HepG2 (cell line): ENCODE results near the gene KIF2C. TPM values are rescaled to one million over a fixed set of nuclear protein-coding genes. Genes with fewer than 3 reads are reported as not detected.

Experiments used
- ATAC-seq: fragments of 200-7000 bp; cut with Tn5 transposase; 3 replicates; pipeline ENCODE4 v1.9.1; 2020; ENCODE audit warnings: mild to moderate bottlenecking, moderate library complexity
- BruUV-seq: library from RNA; stranded (reverse); fragments of 400-500 nt; replicated peaks from 2 replicates; lab custom pipeline; 2021; lab: Mats Ljungman, UMichigan
- CTCF ChIA-PET: fragments of 300-600 bp; formaldehyde crosslinking; extraction: SDS; loops from one replicate; lab custom pipeline; 2021; ENCODE audit warnings: low total read pairs, inconsistent platforms, low intra/inter-chr PET ratio; lab: Yijun Ruan, JAX
- POLR2A ChIA-PET: fragments of 350-600 bp; sonication (Branson Sonifier 250); formaldehyde crosslinking; loops from one replicate; lab custom pipeline; 2020; ENCODE audit warnings: antibody characterized with exemption, inconsistent platforms; lab: Yijun Ruan, JAX
- DNase-seq: peaks from one replicate; pipeline ENCODE4 v3.0.0-alpha.2; 2015; ENCODE audit warnings: low spot score
- FAIRE-seq: peaks from 3 replicates; lab custom pipeline; 2011; peaks lifted over from hg19 to GRCh38; lab: Jason Lieb, UNC
- H2AFZ ChIP-seq: one replicate; pipeline ENCODE4 v1.6.1; 2011; ENCODE audit warnings: low read length, inconsistent platforms
- H3K27ac ChIP-seq: fragments of 300-600 bp; 3 replicates; pipeline ENCODE4 v1.8.0; 2011; ENCODE audit warnings: mixed run types, mild to moderate bottlenecking, mixed read lengths, low read length, inconsistent platforms; ENCODE audit not compliant: insufficient read depth; ENCODE audit errors: extremely low read length
- H3K27me3 ChIP-seq, 2 experiments: fragments of 200-600 bp in 1 of 2; 2 replicates in 1 of 2; 3 replicates in 1 of 2; pipeline versions ENCODE4 v1.6.0 to v1.8.0; 2011; ENCODE audit warnings: low read length in 2 of 2, mild to moderate bottlenecking in 2 of 2, moderate library complexity in 2 of 2, inconsistent platforms in 1 of 2; ENCODE audit not compliant: insufficient read depth in 2 of 2, control insufficient read depth in 1 of 2
- H3K36me3 ChIP-seq, 2 experiments: fragments of 200-600 bp in 1 of 2; replicated peaks in 1 of 2; 2 replicates in 1 of 2; 3 replicates in 1 of 2; pipeline versions ENCODE4 v1.5.1 to v1.8.0; 2011; ENCODE audit warnings: low read length in 2 of 2, inconsistent platforms in 1 of 2; ENCODE audit not compliant: insufficient read depth in 2 of 2, control insufficient read depth in 1 of 2
- H3K4me1 ChIP-seq: 2 replicates; pipeline ENCODE4 v1.5.1; 2012; ENCODE audit warnings: low read length, inconsistent platforms; ENCODE audit not compliant: insufficient read depth
- H3K4me2 ChIP-seq: 2 replicates; pipeline ENCODE4 v1.6.0; 2011; ENCODE audit warnings: low read depth, low read length, inconsistent platforms
- H3K4me3 ChIP-seq, 3 experiments: fragments of 200-600 bp in 1 of 3; sonication (generic), shearing (Covaris generic) in 1 of 3; replicated peaks in 1 of 3; 2 replicates each; pipeline ENCODE4 v1.5.1; 2011 to 2016; ENCODE audit warnings: low read length in 3 of 3, inconsistent platforms in 2 of 3, low read depth in 2 of 3, mild to moderate bottlenecking in 2 of 3, control low read depth in 1 of 3, mixed read lengths in 1 of 3; ENCODE audit not compliant: insufficient read depth in 1 of 3
- H3K79me2 ChIP-seq: one replicate; pipeline ENCODE4 v1.6.1; 2011; ENCODE audit warnings: low read length, inconsistent platforms; ENCODE audit not compliant: insufficient read depth
- H3K9ac ChIP-seq: 2 replicates; pipeline ENCODE4 v1.6.0; 2011; ENCODE audit warnings: mild to moderate bottlenecking, low read depth, low read length, inconsistent platforms; ENCODE audit not compliant: insufficient read depth
- H3K9me3 ChIP-seq: 2 replicates; pipeline ENCODE4 v1.5.1; 2012; ENCODE audit warnings: mild to moderate bottlenecking, low read length
- H4K20me1 ChIP-seq: 2 replicates; pipeline ENCODE4 v1.6.0; 2011; ENCODE audit warnings: inconsistent platforms, mild to moderate bottlenecking, low read length, moderate library complexity; ENCODE audit not compliant: insufficient read depth
- BCLAF1 ChIP-seq: fragments of 450-650 bp; IDR thresholded peaks from 2 replicates; pipeline ENCODE4 v1.6.1; 2017; ENCODE audit warnings: mild to moderate bottlenecking
- EEA1 ChIP-seq: sonication (generic); formaldehyde crosslinking; IDR thresholded peaks from 2 replicates; pipeline ENCODE4 v1.5.1; 2020; ENCODE audit warnings: mild to moderate bottlenecking, missing genetic modification reagents, borderline replicate concordance
- EED ChIP-seq: sonication (generic); formaldehyde crosslinking; IDR thresholded peaks from 2 replicates; pipeline ENCODE4 v1.5.0; 2020; ENCODE audit warnings: mild to moderate bottlenecking, missing genetic modification reagents
- ELF3 ChIP-seq: IDR thresholded peaks from 2 replicates; pipeline ENCODE4 v1.6.1; 2016; ENCODE audit warnings: missing genetic modification reagents, missing compliant biosample characterization
- FOSL1 ChIP-seq: sonication (generic); formaldehyde crosslinking; IDR thresholded peaks from 2 replicates; pipeline ENCODE4 v1.9.0; 2021; ENCODE audit warnings: missing genetic modification reagents, borderline replicate concordance
- FOXP1 ChIP-seq, 2 experiments: fragments of 450-650 bp in 1 of 2; IDR thresholded peaks; 2 replicates each; pipeline ENCODE4 v1.6.1; 2017 to 2018; ENCODE audit warnings: antibody characterized with exemption in 1 of 2
- MZF1 ChIP-seq: sonication (generic); formaldehyde crosslinking; IDR thresholded peaks from 2 replicates; pipeline ENCODE4 v1.8.1; 2023; ENCODE audit warnings: mild to moderate bottlenecking, missing genetic modification reagents, borderline replicate concordance
- NR2F1 ChIP-seq, 2 experiments: fragments of 450-650 bp in 1 of 2; formaldehyde crosslinking in 1 of 2; IDR thresholded peaks; 2 replicates each; pipeline versions ENCODE4 v1.5.0 to v1.6.1; 2016 to 2020; ENCODE audit warnings: mild to moderate bottlenecking in 1 of 2, missing compliant biosample characterization in 1 of 2, missing genetic modification reagents in 1 of 2, moderate library complexity in 1 of 2
- PPARG ChIP-seq: conservative IDR thresholded peaks from 2 replicates; pipeline ENCODE4 v1.6.1; 2016; ENCODE audit warnings: missing biosample characterization, missing genetic modification reagents
- SMAD9 ChIP-seq: sonication (generic); formaldehyde crosslinking; IDR thresholded peaks from 2 replicates; pipeline ENCODE4 v1.5.1; 2020; ENCODE audit warnings: mild to moderate bottlenecking, missing genetic modification reagents
- SOX13 ChIP-seq, 3 experiments: fragments of 450-650 bp in 1 of 3; sonication (generic) in 1 of 3; formaldehyde crosslinking in 1 of 3; IDR thresholded peaks in 2 of 3; conservative IDR thresholded peaks in 1 of 3; 2 replicates each; pipeline versions ENCODE4 v1.5.0 to v1.6.1; 2016 to 2020; ENCODE audit warnings: antibody characterized with exemption in 1 of 3, mild to moderate bottlenecking in 1 of 3, missing compliant biosample characterization in 1 of 3, missing genetic modification reagents in 1 of 3, moderate library complexity in 1 of 3
- ZFP36L1 ChIP-seq: sonication (generic); formaldehyde crosslinking; IDR thresholded peaks from 2 replicates; pipeline ENCODE4 v1.8.0; 2022; ENCODE audit warnings: mild to moderate bottlenecking, missing genetic modification reagents, moderate library complexity
- ZHX1 ChIP-seq: sonication (generic); formaldehyde crosslinking; IDR thresholded peaks from 2 replicates; pipeline ENCODE4 v1.8.1; 2022; ENCODE audit warnings: low read depth, mild to moderate bottlenecking, missing genetic modification reagents
- ZKSCAN5 ChIP-seq: sonication (generic); formaldehyde crosslinking; IDR thresholded peaks from 2 replicates; pipeline ENCODE4 v1.5.1; 2020; ENCODE audit warnings: mild to moderate bottlenecking, missing genetic modification reagents
- ZNF296 ChIP-seq: sonication (generic); formaldehyde crosslinking; conservative IDR thresholded peaks from 2 replicates; pipeline ENCODE4 v1.5.0; 2020; ENCODE audit warnings: mild to moderate bottlenecking, missing genetic modification reagents
- ZNF572 ChIP-seq: sonication (generic); formaldehyde crosslinking; IDR thresholded peaks from 2 replicates; pipeline ENCODE4 v1.5.1; 2020; ENCODE audit warnings: mild to moderate bottlenecking, missing genetic modification reagents
- ZNF768 ChIP-seq: sonication (generic); formaldehyde crosslinking; IDR thresholded peaks from 2 replicates; pipeline ENCODE4 v1.4.0; 2020; ENCODE audit warnings: missing genetic modification reagents
- WGBS: methylation state at CpG from one replicate; pipeline ENCODE4 v1.1.6; 2017; ENCODE audit warnings: low lambda C conversion rate; 5-methylcytosine and 5-hydroxymethylcytosine counted together
- in situ Hi-C: cut with HindIII; loops from 2 replicates; pipeline ENCODE4 v1.10.0; 2017; ENCODE audit warnings: low pct_unique_long_range_greater_than_20kb; ENCODE audit not compliant: extremely low pct_ligation_motif_present
- intact Hi-C: fragments of 100-400 bp; cut with micrococcal nuclease; formaldehyde crosslinking; loops from one replicate; pipeline ENCODE4 v1.10.0; 2022; ENCODE audit not compliant: unreplicated experiment
- polyA plus RNA-seq, 8 experiments: library from polyadenylated mRNA; depleted of rRNA in 3 of 8; stranded (reverse) in 7 of 8; unstranded in 1 of 8; fragments of >200 nt; fragmentation: Illumina TruSeq in 4 of 8; extraction: Trizol in 4 of 8; gene quantifications; 2 replicates each; pipeline versions ENCODE4 v1.2.1 to v1.2.3, GENCODE V29; 2011 to 2016; ENCODE audit warnings: low read depth in 4 of 8, missing spikeins in 1 of 8, mixed read lengths in 1 of 8; ENCODE audit not compliant: insufficient read depth in 1 of 8
- total RNA-seq, 5 experiments: library from RNA; depleted of rRNA; stranded (reverse); fragments of >200 nt; fragmentation: Illumina TruSeq; extraction: Trizol; gene quantifications; 2 replicates each; pipeline ENCODE4 v1.2.3, GENCODE V29; 2016; ENCODE audit warnings: low read depth in 1 of 5

The KIF2C gene
- total and polyA plus RNA-seq, 2 of the 13 experiments (the other 11 are each of a cell fraction or from before 2014, with no cell fraction given): 29.7 to 53.7 TPM

- H3K4me1 ChIP-seq: peaks cover 73% of the 10 kb centered on the region
- H2AFZ ChIP-seq: no peak within 1 kb of the TSS
- in situ Hi-C loops: no loop called here
- POLR2A ChIA-PET: interaction anchor here (1.2 to 12.9 kb wide), 12 partner anchors 8 to 497 kb away, joined by 5 to 570 read pairs (median 24); partner anchors contain the start of genes BEST4, HECTD3, PLK3 and PTCH2
- ATAC-seq: peak; percentile 0; the same call in 2 of the 3 replicates
- peaks cover 6 to 38% of the 10 kb centered on the region in 2 experiments; a peak in 4 of 5 replicates for H3K36me3 ChIP-seq
- peak within 1 kb of the TSS; percentile 99 for H3K9ac ChIP-seq
- H4K20me1 ChIP-seq: 0 out of 2 replicates have a peak, but pooled peaks cover 6% of the 10 kb centered on the region
- peak within 1 kb of the TSS; percentile 98 for H3K4me2 ChIP-seq
- H3K27ac ChIP-seq: peak within 1 kb of the TSS; percentile 100
- no peaks in the 10 kb centered on the region for H3K27me3 ChIP-seq
- no peak for DNase-seq
- BruUV-seq: TSS peak; percentile 78
- FAIRE-seq: no peak
- H3K4me3 ChIP-seq: peak within 1 kb of the TSS; percentile 70 to 87 (median 78)
- H3K9me3 ChIP-seq: no peaks in the 10 kb centered on the region
- peaks cover 14% of the 10 kb centered on the region for H3K79me2 ChIP-seq
- WGBS: 0% methylated on average over 1 of the region's 7 CpGs
- CTCF ChIA-PET: no interaction called here
- intact Hi-C loops: no loop called here
- TF ChIP-seq EED: peak; percentile 26; the same call in 1 of the 2 replicates
- TF ChIP-seq EEA1: peak; percentile 23; the same call in 1 of the 2 replicates
- peak; percentile 62 for TF ChIP-seq ELF3 (CRISPR knock-in tag)
- 0 out of 2 replicates have a peak, but pooled peaks have one; percentile 69 for TF ChIP-seq ZNF768 (CRISPR knock-in tag)
- peak in 1 of 2 experiments; percentile 70; a peak in 2 of 4 replicates for TF ChIP-seq NR2F1 (CRISPR knock-in tag; IDR thresholded peaks at IDR 0.05)
- 0 out of 2 replicates have a peak, but pooled peaks have one; percentile 66 for TF ChIP-seq ZNF572
- peak; percentile 81; the same call in 1 of the 2 replicates for TF ChIP-seq PPARG (CRISPR knock-in tag)
- no peak for TF ChIP-seq BCLAF1
- TF ChIP-seq SMAD9 (CRISPR knock-in tag): no peak
- 0 out of 2 replicates have a peak, but pooled peaks have one; percentile 34 for TF ChIP-seq MZF1 (CRISPR knock-in tag)
- no peak for TF ChIP-seq FOXP1 (IDR thresholded peaks at IDR 0.05)
- no peak for TF ChIP-seq FOXP1 (CRISPR knock-in tag; IDR thresholded peaks at IDR 0.05)
- peak; percentile 74; the same call in 1 of the 2 replicates for TF ChIP-seq ZHX1 (CRISPR knock-in tag)
- peak; percentile 64; the same call in 1 of the 2 replicates for TF ChIP-seq ZFP36L1
- peak; percentile 55; the same call in 1 of the 2 replicates for TF ChIP-seq FOSL1 (CRISPR knock-in tag)
- no peak for TF ChIP-seq ZNF296 (CRISPR knock-in tag)
- peak; percentile 0; the same call in 1 of the 2 replicates for TF ChIP-seq SOX13 (IDR thresholded peaks at IDR 0.05)
- 0 out of 4 replicates have a peak, but pooled peaks of 1 of the 2 experiments have one; percentile 68 for TF ChIP-seq SOX13 (CRISPR knock-in tag; conservative IDR thresholded peaks at IDR 0.05 in 1 of 2, IDR thresholded peaks at IDR 0.05 in 1 of 2)
- TF ChIP-seq ZKSCAN5: 0 out of 2 replicates have a peak, but pooled peaks have one; percentile 18
Observed at GRCh38 chr1:44806704-44807363, 67.2 kb downstream of the KIF2C start, which contains the start of gene DYNLT4. TSS of gene DYNLT4 (minus strand) at chr1:44807351. CDS start at chr1:44806668, 683 bp downstream.
